ENCODE data around the gene PHYHD1.

The PHYHD1 gene

GRCh38 chr9:128920381-128921058 is at the start of gene PHYHD1:
PHYHD1 (plus strand) TSS chr9:128920982; CDS start chr9:128922324, 1,342 bp downstream.
- no peak for DNase-seq (ENCODE audit: low read depth in 2 of 2, low spot score in 1 of 2)

- DNase-seq (ENCODE audit: low read depth in 2 of 2, low spot score in 1 of 2): no peak
These were observed 42.9 kb upstream of the PHYHD1 start for GRCh38 chr9:128877852-128878251.

GRCh38 chr9:128881884-128882676 is 38.7 kb upstream of the PHYHD1 start, which contains the start of the genes KYAT1 and LRRC8A:
KYAT1 (minus strand) TSS chr9:128881950; CDS start chr9:128845405, 36,545 bp downstream.
LRRC8A (plus strand) TSS chr9:128882133; CDS start chr9:128907165, 25,032 bp downstream.
- peak; percentile 97 for DNase-seq (ENCODE audit: low read depth in 2 of 2, low spot score in 1 of 2)

- DNase-seq (ENCODE audit: low read depth in 2 of 2, low spot score in 1 of 2): no peak
These were observed 37.8 kb upstream of the PHYHD1 start for GRCh38 chr9:128882677-128883603.

GRCh38 chr9:128884164-128884563 is 36.6 kb upstream of the PHYHD1 start:
- DNase-seq (ENCODE audit: low read depth in 2 of 2, low spot score in 1 of 2): no peak

GRCh38 chr9:128885376-128885775 is 35.4 kb upstream of the PHYHD1 start:
- no peak for DNase-seq (ENCODE audit: low read depth in 2 of 2, low spot score in 1 of 2)

GRCh38 chr9:128885798-128886197 is 35.0 kb upstream of the PHYHD1 start:
- DNase-seq (ENCODE audit: low read depth in 2 of 2, low spot score in 1 of 2): no peak

GRCh38 chr9:128886211-128886891 is 34.4 kb upstream of the PHYHD1 start:
- no peak for DNase-seq (ENCODE audit: low read depth in 2 of 2, low spot score in 1 of 2)

- DNase-seq (ENCODE audit: low read depth in 2 of 2, low spot score in 1 of 2): no peak
These were observed 33.7 kb upstream of the PHYHD1 start for GRCh38 chr9:128887049-128887448.

- DNase-seq (ENCODE audit: low read depth in 2 of 2, low spot score in 1 of 2): no peak
These were observed 32.9 kb upstream of the PHYHD1 start for GRCh38 chr9:128887914-128888350.

GRCh38 chr9:128891321-128892220 is 29.2 kb upstream of the PHYHD1 start:
- no peak for DNase-seq (ENCODE audit: low read depth in 2 of 2, low spot score in 1 of 2)

- DNase-seq (ENCODE audit: low read depth in 2 of 2, low spot score in 1 of 2): no peak
These were observed 28.4 kb upstream of the PHYHD1 start for GRCh38 chr9:128892221-128892921.

GRCh38 chr9:128893354-128893753 is 27.4 kb upstream of the PHYHD1 start:
- DNase-seq (ENCODE audit: low read depth in 2 of 2, low spot score in 1 of 2): no peak

GRCh38 chr9:128894764-128895163 is 26.0 kb upstream of the PHYHD1 start:
- no peak for DNase-seq (ENCODE audit: low read depth in 2 of 2, low spot score in 1 of 2)

- no peak for DNase-seq (ENCODE audit: low read depth in 2 of 2, low spot score in 1 of 2)
These were observed 25.2 kb upstream of the PHYHD1 start for GRCh38 chr9:128895556-128895955.

- DNase-seq (ENCODE audit: low read depth in 2 of 2, low spot score in 1 of 2): no peak
These were observed 22.4 kb upstream of the PHYHD1 start for GRCh38 chr9:128898382-128898781.

GRCh38 chr9:128898845-128899565 is 21.8 kb upstream of the PHYHD1 start:
- no peak for DNase-seq (ENCODE audit: low read depth in 2 of 2, low spot score in 1 of 2)

All from stimulated activated CD8-positive, alpha-beta memory T cell treated with anti-CD3 and anti-CD28 coated beads, Interleukin-4, amount 100 ng/mL, for 1 hour (primary cell).